Skeletal muscle cell (primary cell): ENCODE data around the gene UNC5A.
A peak's percentile ranks its signal among the peaks of the same experiment; 100 is the strongest.

Source experiments
- DNase-seq: peaks from one replicate; pipeline ENCODE4 v3.0.0-alpha.2; 2010; ENCODE audit warnings: low read depth
- H3K4me3 ChIP-seq: 2 replicates; pipeline ENCODE4 v1.5.1; 2011; ENCODE audit warnings: low read depth, mild to moderate bottlenecking, control low read depth, low read length, moderate library complexity

UNC5A gene

DNA sequence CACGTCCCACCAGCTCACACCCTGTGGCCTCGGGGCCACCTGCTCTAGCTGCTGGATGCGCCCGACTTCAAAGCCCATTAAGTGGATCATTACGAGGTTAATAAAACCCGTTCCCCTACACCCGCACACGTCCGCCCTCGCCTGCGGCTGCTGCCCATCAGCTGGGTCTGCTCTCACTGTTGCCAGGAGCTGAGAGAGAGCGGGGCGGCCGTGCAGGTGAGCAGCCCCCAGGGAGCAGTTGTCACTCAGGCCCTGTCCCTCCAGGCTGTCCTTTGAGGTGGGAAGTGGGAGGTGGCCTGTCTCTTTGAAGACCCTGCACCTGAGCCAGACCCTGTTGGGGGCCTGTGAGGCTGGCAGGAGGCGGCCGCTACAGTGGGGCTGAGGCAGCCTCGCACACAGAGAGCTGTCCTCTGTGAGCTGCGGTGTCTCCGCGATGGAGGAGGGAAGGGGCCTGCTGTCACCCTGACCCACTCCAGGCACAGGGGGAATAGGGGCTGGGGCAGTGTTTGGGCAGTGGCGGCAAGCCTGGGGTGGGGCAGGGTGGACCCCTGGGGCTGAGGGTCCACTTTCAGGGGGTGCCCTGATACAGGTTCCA is 12.8 kb upstream of the UNC5A start:
- DNase-seq: no peak
- H3K4me3 ChIP-seq: no peak overlapping the region

GRCh38 chr5:176798086-176798876 is 12.1 kb upstream of the UNC5A start:
- no peak for DNase-seq
- H3K4me3 ChIP-seq: no peak overlapping the region

GRCh38 chr5:176798949-176799348 is 11.4 kb upstream of the UNC5A start:
- no peak overlapping the region for H3K4me3 ChIP-seq
- DNase-seq: no peak

DNA sequence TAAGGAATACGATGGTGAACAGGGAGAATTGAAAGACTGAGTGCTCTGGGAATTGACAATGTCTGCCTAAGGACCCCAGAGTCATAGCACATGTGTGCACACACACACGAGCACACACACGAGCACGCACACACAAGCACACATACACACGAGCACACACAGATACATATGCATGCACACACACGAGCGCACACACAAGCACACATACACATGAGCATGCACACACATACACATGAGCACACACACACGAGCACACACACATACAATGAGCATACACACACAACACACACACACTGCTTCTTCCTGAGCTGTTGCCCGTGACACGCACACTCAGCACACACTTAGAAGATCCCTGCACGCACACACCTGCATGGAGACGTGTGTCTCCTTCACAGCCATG is 10.9 kb upstream of the UNC5A start:
- no peak overlapping the region for H3K4me3 ChIP-seq
- DNase-seq: no peak

- H3K4me3 ChIP-seq: no peak overlapping the region
Measured at GRCh38 chr5:176800024-176800423, 10.3 kb upstream of the UNC5A start.

DNA sequence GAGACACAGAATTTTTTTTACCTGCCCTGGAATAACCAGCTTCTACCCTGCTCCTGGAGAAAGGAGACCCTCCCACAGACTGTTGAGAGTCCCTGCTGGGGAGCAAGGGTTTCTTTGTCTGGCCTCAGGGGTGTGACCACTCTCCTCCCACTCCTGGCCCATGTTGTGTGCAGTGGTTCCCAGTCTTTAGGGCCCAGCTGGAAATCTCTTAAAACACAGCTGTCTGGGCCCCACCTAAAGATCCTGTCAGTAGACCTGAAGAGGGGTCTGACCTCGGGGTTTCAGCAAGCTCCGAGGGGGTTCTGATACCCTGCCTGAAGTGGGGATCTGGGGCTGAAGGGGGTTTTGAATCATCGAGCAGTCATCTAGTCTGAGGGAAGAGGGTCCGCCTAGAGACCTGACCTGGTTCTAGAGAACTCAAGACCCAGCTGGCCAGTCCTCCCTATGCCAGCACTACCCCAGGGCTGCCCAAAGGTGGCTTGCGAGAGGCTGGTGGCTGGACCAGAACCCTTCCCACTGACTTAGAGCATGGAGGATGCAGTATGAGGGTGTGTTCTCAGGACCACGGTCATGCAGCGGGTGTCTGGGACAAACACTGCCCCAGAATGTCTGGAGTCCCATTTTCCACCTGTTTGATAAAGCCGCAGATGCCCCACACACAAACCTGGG is 8.1 kb upstream of the UNC5A start:
- no peak for DNase-seq
- no peak overlapping the region for H3K4me3 ChIP-seq

More at GRCh38 chr5:176800024-176800423, 10.3 kb upstream of the UNC5A start:
- no peak for DNase-seq

DNA sequence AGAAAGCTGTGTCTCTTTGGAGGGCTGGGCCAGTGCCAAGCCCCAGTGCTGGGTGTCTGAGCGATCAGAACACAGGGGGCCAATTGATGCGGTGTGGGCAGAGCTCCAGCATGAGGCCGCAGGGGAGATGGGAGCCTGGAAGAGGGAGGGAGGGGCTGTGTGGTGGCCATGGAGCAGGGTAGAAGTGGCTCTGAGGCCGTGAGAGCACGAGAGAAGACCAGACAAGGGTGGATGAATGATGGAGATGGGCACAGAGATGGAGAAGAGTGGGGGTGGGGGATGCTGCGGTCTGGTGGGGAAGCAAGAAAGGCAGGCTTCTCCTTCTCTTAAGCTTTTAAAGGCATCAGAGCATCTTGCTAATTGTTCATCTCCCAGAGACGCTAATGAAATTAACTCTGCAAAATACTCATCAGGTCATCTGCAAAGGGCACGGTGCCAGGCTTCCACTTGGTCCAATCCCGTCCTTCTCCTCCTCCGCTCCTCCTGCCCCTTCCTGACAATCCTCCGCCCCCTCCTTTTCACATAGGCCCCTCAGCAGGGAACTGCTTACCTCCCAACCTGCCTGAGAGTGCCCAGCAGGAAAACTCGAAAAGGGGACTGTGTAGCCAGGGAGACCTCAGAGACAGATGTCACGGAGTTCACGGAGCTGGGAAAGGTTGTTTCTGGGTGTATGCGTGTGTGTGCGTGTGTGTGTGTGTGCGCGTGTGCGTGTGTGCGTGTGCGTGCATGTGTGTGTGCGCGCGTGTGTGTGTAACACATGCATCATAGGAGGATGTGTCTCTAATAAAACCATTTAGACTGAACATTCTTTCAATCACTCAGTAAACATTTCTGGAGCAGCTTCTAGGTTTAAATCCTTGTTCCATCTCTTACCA is 7.1 kb upstream of the UNC5A start:
- DNase-seq: no peak

GRCh38 chr5:176803943-176804498 is 6.3 kb upstream of the UNC5A start:
- no peak overlapping the region for H3K4me3 ChIP-seq

More for the DNA sequence above, 7.1 kb upstream of the UNC5A start:
- no peak overlapping the region for H3K4me3 ChIP-seq

DNA sequence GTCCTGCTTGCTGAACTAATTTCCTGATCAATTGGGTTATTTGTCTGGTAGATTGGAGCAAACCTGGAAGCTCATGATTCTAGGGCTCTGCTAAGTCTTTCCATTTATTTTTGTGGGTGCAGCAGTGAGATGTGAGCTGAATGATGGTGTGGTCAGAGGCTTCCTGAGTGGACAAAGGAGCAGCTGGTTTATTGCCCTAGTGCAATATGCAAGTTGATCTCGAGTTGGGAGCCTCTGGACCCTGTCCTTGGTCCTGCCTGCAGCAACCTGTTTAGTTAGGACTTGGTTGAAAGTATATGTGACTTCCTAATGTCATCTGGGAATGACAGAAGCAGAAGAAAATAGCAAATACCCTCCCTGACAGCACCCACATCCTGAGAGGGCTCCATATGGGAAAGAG is 4.2 kb upstream of the UNC5A start:
- no peak overlapping the region for H3K4me3 ChIP-seq
- no peak for DNase-seq

More at GRCh38 chr5:176803943-176804498, 6.3 kb upstream of the UNC5A start:
- DNase-seq: no peak

DNA sequence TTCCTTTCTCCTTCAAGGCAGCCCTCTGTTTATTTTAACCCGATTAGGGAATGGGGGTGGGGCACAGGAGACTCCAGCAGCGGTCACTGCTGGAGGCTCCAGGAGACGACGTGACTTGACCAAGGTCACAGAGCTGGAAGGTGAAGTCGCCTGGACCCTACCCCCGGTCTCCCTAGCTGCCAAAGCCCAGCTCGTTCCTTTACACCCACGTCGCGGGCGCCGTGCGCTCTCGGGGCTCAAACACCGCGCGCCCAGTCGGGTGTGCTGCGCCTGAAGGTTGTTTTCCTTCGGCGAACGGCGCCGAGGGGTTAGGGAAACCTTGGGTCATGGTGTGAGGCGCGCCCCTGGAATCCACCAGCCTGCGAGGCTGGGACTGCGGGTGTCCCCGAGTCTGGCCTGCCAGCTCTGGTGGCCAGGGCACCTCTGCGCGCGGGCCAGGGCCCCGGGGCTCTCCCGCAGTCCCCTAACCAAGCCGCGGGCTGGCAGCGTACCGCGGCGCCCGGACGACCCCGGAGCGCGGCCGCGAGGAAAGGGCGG is 747 bp upstream of the UNC5A start:
- DNase-seq: no peak
- H3K4me3 ChIP-seq: peak overlapping the region; percentile 34

GRCh38 chr5:176810687-176811501 is 535 bp downstream of the UNC5A start:
- peak overlapping the region; percentile 43 for H3K4me3 ChIP-seq

DNA sequence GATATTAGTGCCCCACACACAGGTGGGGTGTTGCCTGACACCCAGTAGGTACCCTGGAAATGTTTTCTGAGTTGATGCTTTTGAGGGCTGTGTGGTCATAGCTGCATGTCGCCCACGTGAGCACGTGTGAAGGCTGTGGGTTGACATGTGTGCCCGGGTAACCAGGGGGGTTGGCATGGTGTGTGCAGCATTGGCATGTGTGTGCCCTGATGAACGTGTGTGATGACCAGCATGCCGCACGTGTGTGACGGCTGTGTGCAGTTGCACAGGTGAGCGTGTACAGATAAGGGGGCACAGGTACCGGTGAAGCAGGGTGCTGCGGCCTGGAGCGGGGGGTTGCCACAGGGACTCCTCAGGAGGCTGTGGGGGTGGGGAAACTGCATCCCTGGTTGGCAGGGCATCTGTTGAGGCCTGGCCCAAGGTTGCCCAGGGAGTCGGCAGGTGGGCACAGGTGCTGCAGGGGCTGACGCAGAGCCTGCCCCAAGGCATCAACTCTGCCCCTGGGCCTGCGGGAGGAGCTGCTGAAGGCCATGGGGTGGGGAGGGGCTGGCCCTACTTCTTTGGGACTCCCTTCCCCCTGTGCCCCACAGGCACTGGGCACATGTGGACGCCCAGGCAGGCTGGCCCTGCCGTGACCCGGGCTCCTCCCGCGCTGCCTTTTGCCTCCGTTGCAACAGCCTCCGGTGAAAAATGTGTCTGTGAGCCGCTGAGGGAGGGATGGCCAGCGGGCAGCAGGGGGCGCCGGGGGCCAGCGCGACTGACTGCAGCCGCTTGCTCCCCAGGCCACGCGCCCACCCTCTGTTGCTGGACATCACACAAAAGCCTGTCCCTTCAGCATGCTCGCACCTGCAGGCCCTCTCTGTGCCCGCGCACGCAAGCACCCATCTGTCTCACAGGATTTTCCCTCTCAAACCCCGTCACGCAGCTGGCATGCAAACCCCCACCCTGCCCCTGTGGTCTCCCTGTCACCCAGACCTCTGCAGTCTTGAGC is 2.2 kb downstream of the UNC5A start:
- no peak overlapping the region for H3K4me3 ChIP-seq

More at GRCh38 chr5:176810687-176811501, 535 bp downstream of the UNC5A start:
- no peak for DNase-seq

GRCh38 chr5:176813587-176814312 is 3.4 kb downstream of the UNC5A start:
- DNase-seq: no peak

More for the DNA sequence above, 2.2 kb downstream of the UNC5A start:
- no peak for DNase-seq

DNA sequence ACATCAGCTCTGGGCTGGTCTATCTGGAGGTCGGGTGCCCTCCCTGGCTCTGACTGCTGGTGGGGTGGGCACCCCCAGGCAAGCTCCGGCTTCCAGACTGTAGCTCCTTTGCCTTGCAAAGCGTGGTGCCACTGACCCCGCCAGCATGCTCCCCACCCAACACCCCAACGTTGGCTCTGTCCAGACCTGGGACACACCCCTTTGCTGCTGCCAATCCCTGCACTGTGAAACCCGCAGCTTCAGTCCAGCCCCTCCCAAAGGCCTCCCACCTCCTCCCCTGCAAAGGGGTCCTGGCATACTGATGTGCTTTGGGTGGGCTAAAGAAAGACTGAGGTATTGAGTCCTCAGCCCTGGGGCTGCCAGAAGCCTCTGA is 3.9 kb downstream of the UNC5A start:
- DNase-seq: no peak
- H3K4me3 ChIP-seq: no peak overlapping the region

More at GRCh38 chr5:176813587-176814312, 3.4 kb downstream of the UNC5A start:
- H3K4me3 ChIP-seq: no peak overlapping the region

- DNase-seq: no peak
- H3K4me3 ChIP-seq: no peak overlapping the region
Measured at GRCh38 chr5:176814836-176815438, 4.6 kb downstream of the UNC5A start.
